Neural cell (in vitro differentiated cells): ENCODE results near the gene ARHGEF17. TPM values are rescaled to one million over a fixed set of nuclear protein-coding genes. Genes with fewer than 3 reads are reported as not detected.

ENCODE experiments used
- H2AFZ ChIP-seq: fragments of 200-600, 300-800 bp; sonication (generic), shearing (Covaris generic); 2 replicates; pipeline ENCODE4 v1.6.0; 2014; ENCODE audit warnings: low read depth, mild to moderate bottlenecking, antibody characterized with exemption, low read length, moderate library complexity
- H3F3A ChIP-seq: fragments of 200-600 bp; shearing (Covaris generic); 2 replicates; pipeline ENCODE4 v1.6.1; 2016; ENCODE audit warnings: mild to moderate bottlenecking, moderate library complexity, mixed read lengths, antibody characterized with exemption, low read length; ENCODE audit not compliant: insufficient read depth, poor library complexity, severe bottlenecking
- H3K27ac ChIP-seq: fragments of 200-600, 300-800 bp; sonication (generic), shearing (Covaris generic); 2 replicates; pipeline ENCODE4 v1.5.1; 2014; ENCODE audit warnings: mild to moderate bottlenecking, low read length, moderate library complexity
- H3K27me3 ChIP-seq: fragments of 300-800, 200-600 bp; sonication (generic), shearing (Covaris generic); 2 replicates; pipeline ENCODE4 v1.6.0; 2014; ENCODE audit warnings: mild to moderate bottlenecking, low read depth, low read length, moderate library complexity; ENCODE audit not compliant: insufficient read depth
- H3K36me3 ChIP-seq: fragments of 300-800, 200-600 bp; sonication (generic), shearing (Covaris generic); 2 replicates; pipeline ENCODE4 v1.5.1; 2014; ENCODE audit warnings: mild to moderate bottlenecking, antibody characterized with exemption, low read length, moderate library complexity; ENCODE audit not compliant: insufficient read depth
- H3K4me2 ChIP-seq: fragments of 300-800, 200-600 bp; sonication (generic), shearing (Covaris generic); 2 replicates; pipeline ENCODE4 v1.6.0; 2014; ENCODE audit warnings: mild to moderate bottlenecking, low read length
- H3K4me3 ChIP-seq: fragments of 300-800, 200-600 bp; sonication (generic), shearing (Covaris generic); 2 replicates; pipeline ENCODE4 v1.5.1; 2014; ENCODE audit warnings: mild to moderate bottlenecking, low read length, moderate library complexity
- H3K79me2 ChIP-seq: fragments of 200-600 bp; shearing (Covaris generic); replicated peaks from 2 replicates; pipeline ENCODE4 v1.6.0; 2014; ENCODE audit warnings: mild to moderate bottlenecking, low read length, moderate library complexity; ENCODE audit not compliant: insufficient read depth
- H3K9ac ChIP-seq: fragments of 300-800, 200-600 bp; sonication (generic), shearing (Covaris generic); 2 replicates; pipeline ENCODE4 v1.6.1; 2016; ENCODE audit warnings: mild to moderate bottlenecking, low read length, mixed read lengths
- H3K9me2 ChIP-seq: fragments of 200-600 bp; shearing (Covaris generic); 2 replicates; pipeline ENCODE4 v1.6.1; 2016; ENCODE audit warnings: mild to moderate bottlenecking, low read length, mixed read lengths; ENCODE audit not compliant: insufficient read depth
- H3K9me3 ChIP-seq: fragments of 200-600, 300-800 bp; sonication (generic), shearing (Covaris generic); 2 replicates; pipeline ENCODE4 v1.6.1; 2016; ENCODE audit warnings: mild to moderate bottlenecking, mixed run types, low read length, moderate library complexity, mixed read lengths
- H4K20me1 ChIP-seq: fragments of 200-600 bp; shearing (Covaris generic); 2 replicates; pipeline ENCODE4 v1.6.1; 2016; ENCODE audit warnings: mild to moderate bottlenecking, mixed run types; ENCODE audit not compliant: insufficient read depth
- EP300 ChIP-seq: fragments of 450-650 bp; conservative IDR thresholded peaks from 2 replicates; pipeline ENCODE4 v1.6.1; 2014; ENCODE audit warnings: antibody characterized with exemption, mild to moderate bottlenecking, moderate library complexity; ENCODE audit not compliant: poor library complexity, severe bottlenecking
- EZH2 ChIP-seq: fragments of 200-600, 300-800 bp; shearing (Covaris generic), sonication (generic); IDR thresholded peaks from 2 replicates; pipeline ENCODE4 v1.6.1; 2014; ENCODE audit warnings: antibody characterized with exemption, low read length, borderline replicate concordance, mild to moderate bottlenecking; ENCODE audit not compliant: insufficient read depth, poor library complexity, severe bottlenecking
- MXI1 ChIP-seq: fragments of 450-650 bp; conservative IDR thresholded peaks from 2 replicates; pipeline ENCODE4 v1.6.1; 2014; ENCODE audit warnings: antibody characterized with exemption, mild to moderate bottlenecking; ENCODE audit not compliant: poor library complexity, severe bottlenecking
- POLR2AphosphoS5 ChIP-seq: IDR thresholded peaks from 2 replicates; pipeline ENCODE4 v1.6.1; 2012
- RAD21 ChIP-seq: fragments of 450-650 bp; conservative IDR thresholded peaks from 2 replicates; pipeline ENCODE4 v1.6.1; 2014; ENCODE audit warnings: antibody characterized with exemption, mild to moderate bottlenecking, moderate library complexity
- SMC3 ChIP-seq: fragments of 450-650 bp; conservative IDR thresholded peaks from 2 replicates; pipeline ENCODE4 v1.6.1; 2014; ENCODE audit warnings: antibody characterized with exemption, mild to moderate bottlenecking, moderate library complexity; ENCODE audit not compliant: poor library complexity
- TAF1 ChIP-seq: IDR thresholded peaks from 2 replicates; pipeline ENCODE4 v1.6.1; 2012; ENCODE audit warnings: low read depth
- polyA plus RNA-seq: library from polyadenylated mRNA; depleted of rRNA; stranded (reverse); fragments of >200 nt; gene quantifications from 2 replicates; pipeline ENCODE4 v1.2.3, GENCODE V29; 2014
- TF ChIP-seq, protein P1 (sequence below): fragments of 450-650 bp; IDR thresholded peaks from 2 replicates; pipeline ENCODE4 v1.5.1; 2014; ENCODE audit warnings: antibody characterized with exemption, mild to moderate bottlenecking, moderate library complexity; ENCODE audit not compliant: poor library complexity, severe bottlenecking
- TF ChIP-seq, protein P2 (sequence below): IDR thresholded peaks from 2 replicates; pipeline ENCODE4 v1.6.1; 2012; ENCODE audit warnings: borderline replicate concordance

The ARHGEF17 gene
- polyA plus RNA-seq, 1 donor from 2014 or later, result 7.9 TPM

DNA sequence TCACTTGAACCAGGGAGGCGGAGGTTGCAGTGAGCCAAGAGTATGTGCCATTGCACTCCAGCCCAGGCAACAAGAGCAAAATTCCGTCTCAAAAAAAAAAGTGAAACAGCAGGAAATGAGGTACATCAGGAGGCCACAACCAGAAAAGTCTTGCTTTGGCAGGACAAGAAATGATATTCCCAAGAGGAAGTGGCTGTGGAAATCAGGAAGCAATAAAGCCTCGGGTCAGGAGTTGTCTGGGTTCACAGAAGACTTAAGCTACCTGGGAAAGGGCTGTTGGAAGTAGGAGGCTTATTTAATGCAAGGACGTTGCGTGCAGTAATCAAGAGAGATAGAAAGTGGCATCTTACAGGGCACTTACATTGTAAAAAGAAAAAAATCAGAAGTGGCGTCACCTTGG, 58.9 kb downstream of the ARHGEF17 start:
- Histone ChIP-seq H3K27ac (no peak overlapping the region), H3K9me2 (no peaks in the 10 kb centered on the region), H2AFZ (no peak overlapping the region), H4K20me1 (no peaks in the 10 kb centered on the region), H3K4me3 (no peak overlapping the region), H3K36me3 (no peaks in the 10 kb centered on the region), H3K9ac (no peak overlapping the region), H3K9me3 (no peaks in the 10 kb centered on the region), H3F3A (no peaks in the 10 kb centered on the region), H3K79me2 (no peaks in the 10 kb centered on the region), H3K27me3 (no peaks in the 10 kb centered on the region), H3K4me2 (no peak overlapping the region)
- TF ChIP-seq TAF1 (no peak), SMC3 (no peak), POLR2AphosphoS5 (no peak), EP300 (no peak), EZH2 (no peak), MXI1 (no peak), RAD21 (no peak)
- TF ChIP-seq, protein P1, sequence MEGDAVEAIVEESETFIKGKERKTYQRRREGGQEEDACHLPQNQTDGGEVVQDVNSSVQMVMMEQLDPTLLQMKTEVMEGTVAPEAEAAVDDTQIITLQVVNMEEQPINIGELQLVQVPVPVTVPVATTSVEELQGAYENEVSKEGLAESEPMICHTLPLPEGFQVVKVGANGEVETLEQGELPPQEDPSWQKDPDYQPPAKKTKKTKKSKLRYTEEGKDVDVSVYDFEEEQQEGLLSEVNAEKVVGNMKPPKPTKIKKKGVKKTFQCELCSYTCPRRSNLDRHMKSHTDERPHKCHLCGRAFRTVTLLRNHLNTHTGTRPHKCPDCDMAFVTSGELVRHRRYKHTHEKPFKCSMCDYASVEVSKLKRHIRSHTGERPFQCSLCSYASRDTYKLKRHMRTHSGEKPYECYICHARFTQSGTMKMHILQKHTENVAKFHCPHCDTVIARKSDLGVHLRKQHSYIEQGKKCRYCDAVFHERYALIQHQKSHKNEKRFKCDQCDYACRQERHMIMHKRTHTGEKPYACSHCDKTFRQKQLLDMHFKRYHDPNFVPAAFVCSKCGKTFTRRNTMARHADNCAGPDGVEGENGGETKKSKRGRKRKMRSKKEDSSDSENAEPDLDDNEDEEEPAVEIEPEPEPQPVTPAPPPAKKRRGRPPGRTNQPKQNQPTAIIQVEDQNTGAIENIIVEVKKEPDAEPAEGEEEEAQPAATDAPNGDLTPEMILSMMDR, result no peak
- TF ChIP-seq, protein P2, sequence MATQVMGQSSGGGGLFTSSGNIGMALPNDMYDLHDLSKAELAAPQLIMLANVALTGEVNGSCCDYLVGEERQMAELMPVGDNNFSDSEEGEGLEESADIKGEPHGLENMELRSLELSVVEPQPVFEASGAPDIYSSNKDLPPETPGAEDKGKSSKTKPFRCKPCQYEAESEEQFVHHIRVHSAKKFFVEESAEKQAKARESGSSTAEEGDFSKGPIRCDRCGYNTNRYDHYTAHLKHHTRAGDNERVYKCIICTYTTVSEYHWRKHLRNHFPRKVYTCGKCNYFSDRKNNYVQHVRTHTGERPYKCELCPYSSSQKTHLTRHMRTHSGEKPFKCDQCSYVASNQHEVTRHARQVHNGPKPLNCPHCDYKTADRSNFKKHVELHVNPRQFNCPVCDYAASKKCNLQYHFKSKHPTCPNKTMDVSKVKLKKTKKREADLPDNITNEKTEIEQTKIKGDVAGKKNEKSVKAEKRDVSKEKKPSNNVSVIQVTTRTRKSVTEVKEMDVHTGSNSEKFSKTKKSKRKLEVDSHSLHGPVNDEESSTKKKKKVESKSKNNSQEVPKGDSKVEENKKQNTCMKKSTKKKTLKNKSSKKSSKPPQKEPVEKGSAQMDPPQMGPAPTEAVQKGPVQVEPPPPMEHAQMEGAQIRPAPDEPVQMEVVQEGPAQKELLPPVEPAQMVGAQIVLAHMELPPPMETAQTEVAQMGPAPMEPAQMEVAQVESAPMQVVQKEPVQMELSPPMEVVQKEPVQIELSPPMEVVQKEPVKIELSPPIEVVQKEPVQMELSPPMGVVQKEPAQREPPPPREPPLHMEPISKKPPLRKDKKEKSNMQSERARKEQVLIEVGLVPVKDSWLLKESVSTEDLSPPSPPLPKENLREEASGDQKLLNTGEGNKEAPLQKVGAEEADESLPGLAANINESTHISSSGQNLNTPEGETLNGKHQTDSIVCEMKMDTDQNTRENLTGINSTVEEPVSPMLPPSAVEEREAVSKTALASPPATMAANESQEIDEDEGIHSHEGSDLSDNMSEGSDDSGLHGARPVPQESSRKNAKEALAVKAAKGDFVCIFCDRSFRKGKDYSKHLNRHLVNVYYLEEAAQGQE, result no peak

DNA sequence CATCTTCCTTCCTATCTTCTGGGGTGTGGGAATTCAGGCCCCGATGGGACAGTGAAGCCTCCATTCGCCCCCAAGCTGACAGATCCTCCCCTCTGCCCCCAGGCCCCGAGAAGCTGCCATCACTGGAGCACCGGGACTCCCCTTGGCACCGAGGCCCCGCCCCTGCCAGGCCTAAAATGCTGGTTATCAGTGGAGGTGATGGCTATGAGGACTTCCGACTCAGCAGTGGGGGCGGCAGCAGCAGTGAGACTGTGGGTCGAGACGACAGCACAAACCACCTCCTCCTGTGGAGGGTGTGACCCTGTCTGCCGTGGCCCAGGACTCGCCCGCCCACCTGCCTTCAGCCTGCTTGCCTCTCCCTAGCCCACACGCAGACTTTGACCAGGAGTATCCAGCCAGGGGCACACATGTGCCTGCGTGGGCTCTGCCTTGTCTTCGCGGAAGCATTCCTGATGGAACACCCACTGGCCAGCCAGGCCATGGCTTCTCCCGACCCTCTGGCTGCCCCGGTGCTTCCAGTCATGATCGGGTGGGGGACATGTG, 59.5 kb downstream of the ARHGEF17 start:
- no peak overlapping the region for H3K27ac ChIP-seq

More for the DNA sequence above, 59.5 kb downstream of the ARHGEF17 start:
- no peaks in the 10 kb centered on the region for H3K27me3 ChIP-seq
- no peaks in the 10 kb centered on the region for H3F3A ChIP-seq
- no peaks in the 10 kb centered on the region for H3K9me3 ChIP-seq
- TF ChIP-seq EP300 (no peak), MXI1 (no peak), POLR2AphosphoS5 (no peak), RAD21 (no peak), EZH2 (no peak), TAF1 (no peak)
- TF ChIP-seq, protein P2, result no peak
- no peaks in the 10 kb centered on the region for H3K79me2 ChIP-seq
- H3K4me2 ChIP-seq, result no peak overlapping the region
- no peak overlapping the region for H3K9ac ChIP-seq
- H2AFZ ChIP-seq, result no peak overlapping the region
- H3K36me3 ChIP-seq, result no peaks in the 10 kb centered on the region
- H3K4me3 ChIP-seq, result no peak overlapping the region
- H4K20me1 ChIP-seq, result no peaks in the 10 kb centered on the region
- H3K9me2 ChIP-seq, result no peaks in the 10 kb centered on the region
